GM12891 (cell line): ENCODE data around the gene SHC1.
A peak's percentile ranks its signal among the peaks of the same experiment; 100 is the strongest.

ENCODE experiments used
- DNase-seq: peaks from one replicate; pipeline ENCODE4 v3.0.0; 2011; ENCODE audit warnings: low spot score; ENCODE audit not compliant: insufficient read length
- FAIRE-seq: peaks from 2 replicates; lab custom pipeline; 2011; peaks lifted over from hg19 to GRCh38; lab: Jason Lieb, UNC
- PAX5 ChIP-seq: IDR thresholded peaks from 2 replicates; pipeline ENCODE4 v1.6.1; 2011; ENCODE audit warnings: low read length, moderate library complexity, mild to moderate bottlenecking; ENCODE audit not compliant: insufficient read depth, severe bottlenecking
- POLR2A ChIP-seq: IDR thresholded peaks from 2 replicates; pipeline ENCODE4 v1.6.1; 2011; ENCODE audit warnings: low read depth, low read length, control low read depth
- POLR2AphosphoS5 ChIP-seq: IDR thresholded peaks from 2 replicates; pipeline ENCODE4 v1.6.1; 2011; ENCODE audit warnings: low read depth, low read length, control low read depth
- POU2F2 ChIP-seq: IDR thresholded peaks from 2 replicates; pipeline ENCODE4 v1.6.1; 2011; ENCODE audit warnings: low read depth, mild to moderate bottlenecking, control low read depth, low read length, moderate library complexity
- SPI1 ChIP-seq: IDR thresholded peaks from 2 replicates; pipeline ENCODE4 v1.6.1; 2011; ENCODE audit warnings: low read depth, low read length, control low read depth
- TAF1 ChIP-seq: IDR thresholded peaks from 2 replicates; pipeline ENCODE4 v1.6.1; 2011; ENCODE audit warnings: low read depth, low read length, control low read depth

Gene SHC1

DNA sequence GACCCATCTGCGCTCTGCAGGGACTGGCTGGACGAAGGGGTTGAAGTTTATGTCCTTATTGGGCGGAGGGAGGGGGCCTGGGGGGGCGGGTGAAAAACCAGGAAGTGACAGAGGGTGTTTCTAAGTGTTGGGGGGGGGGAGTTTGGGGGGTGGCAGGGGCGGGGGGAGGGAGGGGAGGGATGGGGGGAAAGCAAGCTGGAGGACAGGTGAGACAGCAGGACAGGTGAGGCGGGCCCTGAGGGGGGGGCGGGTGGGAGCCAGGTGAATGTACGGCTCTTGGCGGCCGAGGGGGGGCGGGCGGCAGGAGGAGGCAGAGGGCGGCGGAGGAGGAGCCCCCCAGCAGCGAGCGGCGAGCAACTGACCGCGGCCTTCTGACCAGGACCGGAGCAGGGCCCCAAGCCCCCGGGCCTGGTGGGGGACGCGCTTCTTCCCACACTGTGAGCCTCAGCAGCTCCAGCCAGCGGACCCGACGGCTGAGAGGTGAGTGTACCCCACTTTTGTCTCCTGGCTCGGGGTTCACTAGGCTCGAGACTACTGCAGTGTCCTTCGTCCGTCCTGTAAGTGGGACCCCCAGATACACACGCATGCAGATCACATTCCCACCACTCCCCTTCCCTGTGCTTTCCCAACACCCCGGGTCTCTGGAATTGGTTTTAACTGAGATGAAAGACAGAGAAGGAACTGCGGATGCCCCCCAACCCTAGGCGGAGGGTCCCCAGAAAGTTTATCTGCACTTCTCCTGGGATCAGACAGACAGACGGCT, 32.1 kb upstream of the SHC1 start, which contains the start of gene ZBTB7B:
Gene ZBTB7B (plus strand): TSS at position 339 of the 763 bp plus-strand sequence. CDS start 11,859 bp downstream, outside the sequence.
- TF ChIP-seq POLR2AphosphoS5, result no peak
- no peak for TF ChIP-seq SPI1
- no peak for TF ChIP-seq POU2F2
- TF ChIP-seq POLR2A, result no peak
- TF ChIP-seq TAF1, result no peak
- no peak for TF ChIP-seq PAX5
- DNase-seq (no peak), FAIRE-seq (no peak)

- FAIRE-seq, result peak; percentile 97
- TF ChIP-seq TAF1 (peak; percentile 48; the same call in 1 of the 2 replicates), SPI1 (no peak)
- DNase-seq, result peak; percentile 95
These were observed 31.3 kb upstream of the SHC1 start for GRCh38 chr1:155001675-155002463.

- FAIRE-seq (no peak), DNase-seq (no peak)
- TF ChIP-seq POLR2AphosphoS5 (no peak), POLR2A (no peak)
These were observed 30.8 kb upstream of the SHC1 start for GRCh38 chr1:155001425-155001674.

DNA sequence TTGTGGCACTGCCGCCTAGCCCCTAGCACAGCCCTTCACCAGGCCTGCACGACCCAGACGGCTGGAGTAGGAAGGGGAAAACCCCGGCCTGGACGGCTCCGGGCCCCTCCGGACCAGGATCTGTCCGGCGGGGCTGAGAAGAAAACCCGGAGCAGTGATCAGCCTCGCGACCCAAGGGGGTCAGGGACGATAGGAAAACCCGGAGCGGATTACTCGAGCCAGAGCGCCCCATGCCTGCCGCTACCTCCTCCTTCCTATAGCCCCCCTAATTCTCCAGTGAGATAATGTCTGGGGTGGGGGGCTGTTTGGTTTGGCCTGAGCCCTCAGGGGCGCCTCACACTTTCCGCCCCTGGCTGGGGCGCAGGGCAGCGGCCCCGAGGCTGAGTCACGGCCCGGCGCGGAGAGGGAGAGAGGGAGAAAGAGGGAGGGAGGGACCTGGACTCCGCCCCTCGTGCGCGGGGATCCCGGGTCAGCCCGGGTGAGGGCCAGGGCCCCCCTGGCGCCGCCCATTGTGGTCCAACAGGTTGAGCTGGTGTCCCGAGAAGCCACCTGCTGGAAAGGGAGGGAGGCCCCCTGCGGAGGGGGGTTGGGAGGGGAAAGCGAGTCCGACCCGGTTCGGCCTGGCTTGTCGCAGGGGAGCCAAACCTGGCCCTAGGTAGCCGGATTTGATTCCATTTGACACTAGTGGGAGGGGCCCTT, 30.3 kb upstream of the SHC1 start:
- DNase-seq (peak; percentile 84), FAIRE-seq (peak; percentile 83)
- TF ChIP-seq POLR2A (no peak), TAF1 (no peak), POU2F2 (peak; percentile 72; the same call in 1 of the 2 replicates), SPI1 (no peak), POLR2AphosphoS5 (no peak), PAX5 (no peak)

- no peak for FAIRE-seq
- no peak for DNase-seq
- TF ChIP-seq POLR2A, result no peak
- TF ChIP-seq SPI1, result no peak
- TF ChIP-seq POU2F2, result no peak
- TF ChIP-seq PAX5, result no peak
- no peak for TF ChIP-seq TAF1
- TF ChIP-seq POLR2AphosphoS5, result no peak
These were observed 29.8 kb upstream of the SHC1 start for GRCh38 chr1:155000411-155000725.

DNA sequence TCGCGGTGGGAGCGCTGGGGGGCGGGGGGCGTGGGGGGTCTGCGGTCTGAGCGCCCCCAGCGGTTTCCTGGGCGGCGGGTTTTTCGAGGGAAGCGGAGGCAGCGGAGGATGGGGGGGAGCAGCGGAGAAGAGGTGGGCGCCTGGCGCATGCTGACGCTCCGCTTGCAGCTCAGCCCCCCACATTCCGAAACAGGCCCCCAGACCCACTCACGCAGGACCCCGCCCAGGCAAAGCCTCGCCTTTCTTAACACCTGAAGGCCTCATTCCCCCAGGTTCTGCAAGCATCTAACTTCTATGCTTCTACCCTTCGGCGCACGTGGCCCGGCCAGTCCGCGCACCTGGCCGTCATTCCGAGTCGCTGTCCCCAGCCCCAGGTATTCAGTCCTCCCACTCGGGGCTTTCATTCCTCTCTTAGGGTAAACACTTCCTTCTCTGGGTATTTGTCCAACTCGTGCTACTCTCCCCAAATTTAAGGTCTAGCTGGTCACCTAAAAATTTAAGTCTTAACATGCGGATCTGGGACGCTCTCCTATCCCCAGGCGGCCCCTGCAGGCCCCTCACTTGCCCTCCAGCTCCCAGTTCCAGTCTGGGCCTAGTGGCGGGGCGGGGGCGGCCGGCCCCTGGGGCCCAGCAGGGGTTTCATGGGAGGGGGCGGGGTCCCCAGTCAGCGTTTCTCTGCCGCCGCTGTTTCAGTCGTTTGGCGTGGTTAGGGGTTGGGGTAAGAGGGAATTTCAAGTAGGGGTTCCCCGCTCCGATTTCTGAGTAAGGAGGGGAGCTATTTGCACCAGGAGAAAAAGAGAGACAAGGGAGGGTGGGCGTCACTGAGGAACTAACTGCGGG, 29.2 kb upstream of the SHC1 start:
- no peak for DNase-seq
- TF ChIP-seq POU2F2 (peak; percentile 91), POLR2A (peak; percentile 76; the same call in 1 of the 2 replicates), TAF1 (no peak), POLR2AphosphoS5 (peak; percentile 85)
- peak; percentile 9 for FAIRE-seq

DNA sequence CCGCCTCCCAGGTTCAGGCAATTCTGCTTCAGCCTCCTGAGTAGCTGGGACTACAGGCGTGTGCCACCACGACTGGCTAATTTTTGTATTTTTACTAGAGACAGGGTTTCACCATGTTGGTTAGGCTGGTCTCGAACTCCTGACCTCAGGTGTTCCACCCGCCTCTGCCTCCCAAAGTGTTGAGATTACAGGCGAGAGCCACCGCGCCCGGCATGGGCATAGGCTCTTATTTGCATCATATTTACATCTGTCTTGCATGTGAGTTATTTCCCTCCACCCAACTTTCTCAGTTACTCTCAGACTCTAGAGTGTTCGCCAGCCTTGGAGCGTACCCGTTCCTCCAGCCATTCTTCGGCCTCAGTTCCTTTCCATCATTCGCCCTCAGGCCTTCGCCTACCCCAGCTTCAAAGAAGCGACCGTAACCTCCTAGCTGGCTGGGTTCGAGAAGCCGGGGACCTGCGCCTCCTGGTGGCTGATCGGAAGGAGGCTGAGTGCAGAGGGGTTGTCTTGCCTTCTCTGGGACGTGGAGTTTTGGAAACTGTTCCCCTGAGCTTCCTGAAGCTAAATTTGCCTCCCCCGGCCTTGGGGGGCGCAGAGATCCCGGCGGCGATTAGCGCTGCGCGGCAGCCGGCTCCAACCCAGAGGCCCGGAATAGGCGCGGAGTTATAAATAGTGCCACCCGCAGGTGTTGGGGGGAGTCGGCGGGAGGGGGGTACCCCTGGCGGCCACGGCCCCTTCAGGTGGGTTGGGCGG, 28.4 kb upstream of the SHC1 start:
- FAIRE-seq (peak; percentile 84), DNase-seq (peak; percentile 76)
- TF ChIP-seq POU2F2 (no peak; the same call in none of the 2 replicates), PAX5 (no peak), TAF1 (peak; percentile 51; the same call in 1 of the 2 replicates), POLR2A (peak; percentile 73), SPI1 (0 out of 2 replicates have a peak, but pooled peaks have one; percentile 21), POLR2AphosphoS5 (peak; percentile 71; the same call in 1 of the 2 replicates)

GRCh38 chr1:154998201-154998780, 27.7 kb upstream of the SHC1 start:
- DNase-seq, result no peak
- FAIRE-seq, result peak; percentile 41
- TF ChIP-seq PAX5 (no peak), POU2F2 (no peak), POLR2AphosphoS5 (no peak), SPI1 (no peak), POLR2A (no peak), TAF1 (no peak)
